ENCODE measurements around the gene SUN5.

DNA sequence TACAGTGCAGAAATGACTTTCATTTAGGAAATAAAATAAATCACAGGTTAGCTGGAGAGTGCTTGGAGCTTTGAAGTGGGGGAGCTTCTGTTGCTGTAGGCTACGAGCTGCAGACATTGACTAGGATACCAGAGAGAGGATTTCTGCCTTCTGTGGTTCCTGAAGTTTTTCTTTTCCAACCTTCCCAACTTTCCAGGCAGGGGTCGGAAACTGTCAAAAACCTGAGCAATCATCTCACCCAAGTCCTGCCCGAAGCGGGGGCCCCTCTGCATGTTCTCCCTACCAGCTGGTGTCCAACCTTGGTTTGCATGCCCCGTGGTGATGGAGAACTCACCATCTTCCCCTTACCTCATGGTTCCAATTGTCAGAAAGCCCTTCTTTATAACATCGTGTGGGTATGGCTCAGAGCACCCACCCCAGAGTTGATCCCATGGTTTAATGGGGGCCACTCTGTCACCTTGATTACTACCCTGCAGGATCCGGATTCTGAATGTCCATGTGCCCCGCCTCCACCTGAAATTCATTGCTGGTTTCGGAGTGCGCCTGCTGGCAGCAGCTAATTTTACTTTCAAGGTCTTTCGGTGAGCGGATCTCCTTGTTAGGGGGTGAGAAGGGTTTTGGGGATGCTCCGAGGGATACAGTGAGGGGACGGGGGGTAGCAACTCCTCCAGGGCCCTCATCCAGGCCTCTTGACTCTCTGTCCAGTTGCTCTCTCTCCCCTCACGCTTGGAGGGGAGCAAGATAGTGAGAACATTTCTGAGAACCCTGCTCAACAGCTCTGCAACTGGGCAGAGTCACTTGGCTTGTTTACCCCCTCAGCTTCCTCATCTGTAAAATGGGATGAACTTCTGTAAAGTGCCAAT, 8.3 kb upstream of the SUN5 start:
- no peak for TF ChIP-seq GATA2 (IDR thresholded peaks at IDR 0.05; ENCODE audit: low read depth, low read length)
- TF ChIP-seq GATA3 (IDR thresholded peaks at IDR 0.05; ENCODE audit: low read depth, low read length) = no peak

Measured in SH-SY5Y (cell line).